Smooth muscle cell (in vitro differentiated cells): Measurements from ENCODE around the gene DAB2IP. TPM values are rescaled to one million over a fixed set of nuclear protein-coding genes. Genes with fewer than 3 reads are reported as not detected.
"Not testable (repeated sequence)": the region's sequence is repeated elsewhere in the genome, so short reads cannot be mapped to it uniquely, and the experiment has no call there.

Experiments used
- DNase-seq: peaks from one replicate; lab custom pipeline; 2025; ENCODE audit not compliant: unreplicated experiment; lab: John Stamatoyannopoulos, UW
- H2AFZ ChIP-seq: fragments of 200-600 bp; sonication (generic); 2 replicates; pipeline ENCODE4 v1.6.0; 2016; ENCODE audit warnings: antibody characterized with exemption, low read depth, mild to moderate bottlenecking
- H3F3A ChIP-seq: fragments of 200-600 bp; sonication (generic); 2 replicates; pipeline ENCODE4 v1.6.0; 2017; ENCODE audit warnings: antibody characterized with exemption, low read depth
- H3K27ac ChIP-seq: fragments of 200-600 bp; sonication (generic); 2 replicates; pipeline ENCODE4 v1.5.1; 2016; ENCODE audit warnings: low read depth, mild to moderate bottlenecking
- H3K27me3 ChIP-seq: fragments of 200-600 bp; sonication (generic); 2 replicates; pipeline ENCODE4 v1.6.1; 2016; ENCODE audit warnings: low read depth, mild to moderate bottlenecking
- H3K36me3 ChIP-seq: fragments of 200-600 bp; sonication (generic); 2 replicates; pipeline ENCODE4 v1.5.1; 2016; ENCODE audit warnings: low read depth
- H3K4me1 ChIP-seq: fragments of 200-600 bp; sonication (generic); 2 replicates; pipeline ENCODE4 v1.5.1; 2016; ENCODE audit warnings: low read depth
- H3K4me2 ChIP-seq: fragments of 200-600 bp; sonication (generic); 2 replicates; pipeline ENCODE4 v1.6.0; 2016; ENCODE audit warnings: mild to moderate bottlenecking
- H3K4me3 ChIP-seq: fragments of 200-600 bp; sonication (generic); 2 replicates; pipeline ENCODE4 v1.5.1; 2016; ENCODE audit warnings: mild to moderate bottlenecking
- H3K79me2 ChIP-seq: fragments of 200-600 bp; sonication (generic); 2 replicates; pipeline ENCODE4 v1.6.0; 2016; ENCODE audit warnings: low read depth, mild to moderate bottlenecking
- H3K9ac ChIP-seq: fragments of 200-600 bp; sonication (generic); 2 replicates; pipeline ENCODE4 v1.6.0; 2016; ENCODE audit warnings: low read depth
- H3K9me3 ChIP-seq: fragments of 200-600 bp; sonication (generic); replicated peaks from 2 replicates; pipeline ENCODE4 v1.5.1; 2016; ENCODE audit warnings: low read depth
- H4K20me1 ChIP-seq: fragments of 200-600 bp; sonication (generic); 2 replicates; pipeline ENCODE4 v1.6.0; 2016; ENCODE audit warnings: low read depth
- WGBS: methylation state at CpG from one replicate; pipeline ENCODE4 v1.1.7; 2016; ENCODE audit warnings: low lambda C conversion rate; 5-methylcytosine and 5-hydroxymethylcytosine counted together
- polyA plus RNA-seq: library from polyadenylated mRNA; unstranded; fragments of >200 nt; fragmentation: Nextera tagmentation; extraction: Ambion mirVana; gene quantifications from 2 replicates; pipeline ENCODE4 v1.2.1, GENCODE V29; 2016
- total RNA-seq: library from RNA; depleted of rRNA; stranded (reverse); fragments of >200 nt; gene quantifications from 2 replicates; pipeline ENCODE4 v1.2.3, GENCODE V29; 2014
- TF ChIP-seq, protein P1 (sequence below): fragments of 200-600 bp; sonication (generic); IDR thresholded peaks from 2 replicates; pipeline ENCODE4 v1.5.1; 2017; ENCODE audit warnings: borderline replicate concordance, mild to moderate bottlenecking, antibody characterized with exemption; ENCODE audit not compliant: insufficient read depth, poor library complexity, severe bottlenecking

The DAB2IP gene
- total and polyA plus RNA-seq, 2 experiments from 2014 or later, result 10.4 to 15.5 TPM

DNA sequence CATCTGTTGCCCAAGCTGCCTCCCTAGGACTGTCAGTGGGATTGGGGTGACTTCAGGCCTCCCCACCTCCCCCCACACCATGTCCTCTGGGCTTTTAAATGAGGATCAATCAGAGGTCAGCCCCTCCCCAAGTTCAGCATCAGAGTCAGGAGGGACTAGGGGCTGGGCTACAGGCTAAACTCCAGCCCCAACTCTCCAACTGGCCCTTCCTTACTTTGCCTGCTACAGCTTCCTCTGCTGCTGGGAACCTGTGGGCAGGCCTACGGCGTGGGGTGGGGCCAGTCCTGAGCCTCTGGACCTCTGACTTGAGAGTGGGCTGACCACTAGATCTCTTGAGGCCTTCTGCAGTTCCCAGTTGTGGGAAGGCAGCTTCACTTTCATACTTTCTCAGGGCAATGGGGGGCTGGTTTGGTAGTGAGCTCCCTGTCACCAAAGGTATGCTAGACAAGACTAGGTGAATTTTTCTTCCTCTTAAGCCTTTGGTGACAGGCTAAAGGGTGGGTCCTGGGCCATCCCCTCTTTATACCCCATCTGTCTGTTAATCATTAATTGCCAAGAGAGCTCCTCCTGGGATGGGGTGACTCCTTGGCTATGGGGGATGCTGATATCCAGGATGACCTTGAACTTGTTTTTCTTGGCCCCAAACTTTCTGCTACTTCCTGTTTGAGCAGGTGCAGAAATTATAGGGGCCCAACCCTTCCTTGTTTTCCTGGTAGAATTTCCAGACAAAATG, 10.8 kb upstream of the DAB2IP start:
- H3K9ac ChIP-seq, result no peak overlapping the region
- TF ChIP-seq, protein P1, sequence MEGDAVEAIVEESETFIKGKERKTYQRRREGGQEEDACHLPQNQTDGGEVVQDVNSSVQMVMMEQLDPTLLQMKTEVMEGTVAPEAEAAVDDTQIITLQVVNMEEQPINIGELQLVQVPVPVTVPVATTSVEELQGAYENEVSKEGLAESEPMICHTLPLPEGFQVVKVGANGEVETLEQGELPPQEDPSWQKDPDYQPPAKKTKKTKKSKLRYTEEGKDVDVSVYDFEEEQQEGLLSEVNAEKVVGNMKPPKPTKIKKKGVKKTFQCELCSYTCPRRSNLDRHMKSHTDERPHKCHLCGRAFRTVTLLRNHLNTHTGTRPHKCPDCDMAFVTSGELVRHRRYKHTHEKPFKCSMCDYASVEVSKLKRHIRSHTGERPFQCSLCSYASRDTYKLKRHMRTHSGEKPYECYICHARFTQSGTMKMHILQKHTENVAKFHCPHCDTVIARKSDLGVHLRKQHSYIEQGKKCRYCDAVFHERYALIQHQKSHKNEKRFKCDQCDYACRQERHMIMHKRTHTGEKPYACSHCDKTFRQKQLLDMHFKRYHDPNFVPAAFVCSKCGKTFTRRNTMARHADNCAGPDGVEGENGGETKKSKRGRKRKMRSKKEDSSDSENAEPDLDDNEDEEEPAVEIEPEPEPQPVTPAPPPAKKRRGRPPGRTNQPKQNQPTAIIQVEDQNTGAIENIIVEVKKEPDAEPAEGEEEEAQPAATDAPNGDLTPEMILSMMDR, result no peak
- H4K20me1 ChIP-seq, result peaks cover 52% of the 10 kb centered on the region
- H3K79me2 ChIP-seq, result no peaks in the 10 kb centered on the region
- no peak overlapping the region for H3K27ac ChIP-seq
- no peaks in the 10 kb centered on the region for H3K27me3 ChIP-seq
- 75% methylated on average over 2 of the region's 2 CpGs for WGBS
- no peak for DNase-seq
- no peaks in the 10 kb centered on the region for H3K9me3 ChIP-seq
- H3K4me3 ChIP-seq, result no peak overlapping the region
- H3F3A ChIP-seq, result no peaks in the 10 kb centered on the region
- no peaks in the 10 kb centered on the region for H3K4me1 ChIP-seq
- H3K36me3 ChIP-seq, result no peaks in the 10 kb centered on the region
- H2AFZ ChIP-seq, result no peak overlapping the region
- no peak overlapping the region for H3K4me2 ChIP-seq

DNA sequence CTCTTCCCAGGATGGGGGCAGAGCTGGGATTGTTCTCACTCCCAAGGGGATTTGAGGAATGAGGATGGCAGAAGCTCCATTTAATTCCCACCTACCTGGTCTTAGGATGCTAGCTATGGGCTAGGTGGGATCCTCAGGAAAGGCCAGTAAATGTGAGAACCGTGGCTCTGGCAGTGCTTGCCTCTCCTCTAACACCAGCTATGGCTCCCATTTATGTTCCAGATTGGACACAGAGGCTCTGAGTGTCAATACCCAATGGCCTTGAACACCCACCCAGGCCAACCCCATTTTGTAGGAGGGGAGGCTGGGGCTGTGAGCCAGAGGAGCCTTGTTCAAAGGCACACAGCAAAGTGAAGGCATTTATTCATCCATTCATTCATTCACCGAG, 10.2 kb upstream of the DAB2IP start:
- Histone ChIP-seq H3F3A (no peaks in the 10 kb centered on the region), H3K9me3 (no peaks in the 10 kb centered on the region), H3K79me2 (no peaks in the 10 kb centered on the region), H3K4me2 (no peak overlapping the region), H2AFZ (no peak overlapping the region), H4K20me1 (peaks cover 48% of the 10 kb centered on the region), H3K4me1 (no peaks in the 10 kb centered on the region), H3K9ac (no peak overlapping the region), H3K27me3 (no peaks in the 10 kb centered on the region), H3K27ac (no peak overlapping the region), H3K4me3 (no peak overlapping the region), H3K36me3 (no peaks in the 10 kb centered on the region)
- TF ChIP-seq, protein P1, result no peak
- 100% methylated on average over 2 of the region's 2 CpGs for WGBS
- no peak for DNase-seq

DNA sequence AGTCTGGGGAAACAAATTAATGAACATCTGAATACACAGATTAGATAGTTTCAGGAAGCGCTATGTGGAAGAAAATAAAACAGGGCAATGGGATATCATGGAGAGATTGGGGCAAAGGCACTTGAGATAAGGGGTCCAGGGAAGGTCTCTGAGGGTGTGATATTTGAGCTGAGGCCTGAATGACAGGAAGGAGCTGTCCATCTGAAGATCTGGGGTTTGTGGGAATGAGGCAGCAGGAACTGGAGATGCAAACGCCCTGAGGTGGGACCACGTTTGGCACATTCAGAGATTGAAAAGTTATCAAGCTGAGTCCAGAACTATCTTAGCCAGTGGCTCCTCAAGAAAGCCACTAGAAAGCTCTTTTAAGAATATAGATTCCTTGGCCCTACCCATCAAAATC, 8.7 kb upstream of the DAB2IP start:
- H3K4me1 ChIP-seq, result no peaks in the 10 kb centered on the region
- H3K4me2 ChIP-seq, result no peak overlapping the region
- H3K4me3 ChIP-seq, result no peak overlapping the region
- H3K27me3 ChIP-seq, result no peaks in the 10 kb centered on the region
- no peak overlapping the region for H2AFZ ChIP-seq
- TF ChIP-seq, protein P1, result no peak
- WGBS, result 86% methylated on average over 3 of the region's 3 CpGs
- H3K9me3 ChIP-seq, result no peaks in the 10 kb centered on the region
- no peaks in the 10 kb centered on the region for H3K79me2 ChIP-seq
- H3K9ac ChIP-seq, result no peak overlapping the region
- no peaks in the 10 kb centered on the region for H3K36me3 ChIP-seq
- H4K20me1 ChIP-seq, result peaks cover 38% of the 10 kb centered on the region
- no peaks in the 10 kb centered on the region for H3F3A ChIP-seq
- no peak for DNase-seq
- no peak overlapping the region for H3K27ac ChIP-seq

DNA sequence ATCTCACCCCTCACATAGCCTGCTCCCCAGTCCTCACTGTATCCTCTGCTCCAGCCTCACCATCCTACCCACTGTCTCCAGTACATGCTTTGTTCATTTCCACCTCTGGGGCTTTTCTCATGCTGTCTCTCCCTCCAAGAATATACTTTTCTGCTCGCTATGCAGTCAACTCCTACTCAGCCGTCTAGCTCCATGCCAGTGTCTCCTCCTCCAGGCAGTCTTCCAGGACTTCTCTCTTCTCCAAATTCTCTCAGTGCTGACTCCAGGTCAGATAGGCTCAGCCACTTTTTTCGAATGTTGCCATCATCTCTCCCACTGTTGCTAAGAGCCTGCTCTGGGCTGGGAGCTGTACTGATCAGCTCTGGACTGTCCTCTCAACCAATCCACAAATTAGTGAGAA, 8.0 kb upstream of the DAB2IP start:
- H4K20me1 ChIP-seq, result peaks cover 32% of the 10 kb centered on the region
- H3K27me3 ChIP-seq, result no peaks in the 10 kb centered on the region
- no peaks in the 10 kb centered on the region for H3K36me3 ChIP-seq
- H3F3A ChIP-seq, result no peaks in the 10 kb centered on the region
- H3K9ac ChIP-seq, result no peak overlapping the region
- no peaks in the 10 kb centered on the region for H3K4me1 ChIP-seq
- WGBS, result 90% methylated on average over 3 of the region's 3 CpGs
- no peak overlapping the region for H3K27ac ChIP-seq
- H3K79me2 ChIP-seq, result no peaks in the 10 kb centered on the region
- no peaks in the 10 kb centered on the region for H3K9me3 ChIP-seq
- no peak overlapping the region for H3K4me2 ChIP-seq
- H2AFZ ChIP-seq, result no peak overlapping the region
- no peak for DNase-seq
- TF ChIP-seq, protein P1, result no peak
- H3K4me3 ChIP-seq, result no peak overlapping the region

DNA sequence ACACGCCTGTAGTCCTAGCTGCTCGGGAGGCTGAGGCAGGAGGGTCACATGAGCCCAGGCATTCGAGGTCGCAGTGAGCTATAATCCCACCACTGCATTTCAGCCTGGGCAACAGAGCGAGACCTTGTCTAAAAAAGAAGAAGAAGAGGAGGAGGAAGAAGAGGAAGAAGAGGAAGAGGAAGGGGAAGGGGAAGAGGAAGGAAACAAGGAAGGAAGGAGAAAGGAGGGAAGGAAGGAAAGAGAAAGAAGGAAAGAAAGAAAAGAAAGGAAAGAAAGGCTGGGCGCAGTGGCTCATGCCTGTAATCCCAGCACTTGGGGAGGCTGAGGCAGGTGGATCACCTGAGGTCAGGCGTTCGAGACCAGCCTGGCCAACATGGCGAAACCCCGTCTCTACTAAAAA, 7.4 kb upstream of the DAB2IP start:
- H3K79me2 ChIP-seq, H3K4me1 ChIP-seq, DNase-seq, H2AFZ ChIP-seq, H3K9ac ChIP-seq, H3K4me3 ChIP-seq, H3K27me3 ChIP-seq, H3F3A ChIP-seq, H3K27ac ChIP-seq, H3K4me2 ChIP-seq, H3K36me3 ChIP-seq, H3K9me3 ChIP-seq: not testable (repeated sequence)
- WGBS, result 98% methylated on average over 10 of the region's 10 CpGs
- peaks cover 27% of the 10 kb centered on the region for H4K20me1 ChIP-seq
